Neural crest cell (in vitro differentiated cells): ENCODE measurements around the gene SERTAD2. TPM values are rescaled to one million over a fixed set of nuclear protein-coding genes. Genes with fewer than 3 reads are reported as not detected.

Experiments used
- DNase-seq: peaks from one replicate; pipeline ENCODE4 v3.0.0; 2021; ENCODE audit warnings: low read depth, mixed read lengths, low spot score
- H3K27ac Mint-ChIP-seq: one replicate; pipeline ENCODE4 v1.8.0; 2021; ENCODE audit warnings: mild to moderate bottlenecking, mixed read lengths; ENCODE audit not compliant: unreplicated experiment
- H3K27me3 Mint-ChIP-seq: 2 replicates; pipeline ENCODE4 v1.8.0; 2021; ENCODE audit warnings: low read depth, mild to moderate bottlenecking, mixed read lengths
- H3K36me3 Mint-ChIP-seq: 2 replicates; pipeline ENCODE4 v1.8.0; 2021; ENCODE audit warnings: low read depth, mild to moderate bottlenecking, mixed read lengths
- H3K4me1 Mint-ChIP-seq: 2 replicates; pipeline ENCODE4 v1.8.0; 2021; ENCODE audit warnings: mixed read lengths
- H3K4me3 Mint-ChIP-seq: one replicate; pipeline ENCODE4 v1.8.0; 2021; ENCODE audit warnings: mild to moderate bottlenecking, mixed read lengths
- H3K9me3 Mint-ChIP-seq: 2 replicates; pipeline ENCODE4 v1.8.0; 2021; ENCODE audit warnings: mixed read lengths
- CTCF ChIP-seq: fragments of 200-600 bp; sonication (generic); conservative IDR thresholded peaks from 2 replicates; pipeline ENCODE4 v1.5.0; 2021; ENCODE audit warnings: antibody characterized with exemption, mild to moderate bottlenecking
- total RNA-seq: library from RNA; stranded (reverse); gene quantifications from 2 replicates; pipeline ENCODE4 v1.2.1, GENCODE V29; 2021

Gene SERTAD2
- total RNA-seq, 1 donor from 2014 or later: 16.8 TPM

GRCh38 chr2:64665709-64666108 lies 12.0 kb upstream of the SERTAD2 start:
- no peak overlapping the region for H3K4me3 Mint-ChIP-seq
- no peak for TF ChIP-seq CTCF
- peaks cover 24% of the 10 kb centered on the region for H3K4me1 Mint-ChIP-seq
- no peaks in the 10 kb centered on the region for H3K9me3 Mint-ChIP-seq
- no peak for DNase-seq
- no peaks in the 10 kb centered on the region for H3K36me3 Mint-ChIP-seq
- no peaks in the 10 kb centered on the region for H3K27me3 Mint-ChIP-seq
- H3K27ac Mint-ChIP-seq: no peak overlapping the region

GRCh38 chr2:64663402-64663801 lies 9.7 kb upstream of the SERTAD2 start:
- Mint-ChIP-seq H3K36me3 (no peaks in the 10 kb centered on the region), H3K27ac (no peak overlapping the region), H3K9me3 (no peaks in the 10 kb centered on the region), H3K4me3 (no peak overlapping the region), H3K27me3 (no peaks in the 10 kb centered on the region), H3K4me1 (peaks cover 31% of the 10 kb centered on the region)
- DNase-seq: no peak
- TF ChIP-seq CTCF: no peak

GRCh38 chr2:64661741-64662169 lies 8.0 kb upstream of the SERTAD2 start:
- TF ChIP-seq CTCF: no peak
- Mint-ChIP-seq H3K4me3 (no peak overlapping the region), H3K4me1 (peaks cover 20% of the 10 kb centered on the region), H3K9me3 (no peaks in the 10 kb centered on the region), H3K36me3 (no peaks in the 10 kb centered on the region), H3K27ac (no peak overlapping the region), H3K27me3 (no peaks in the 10 kb centered on the region)
- no peak for DNase-seq

GRCh38 chr2:64659252-64659651 lies 5.5 kb upstream of the SERTAD2 start:
- Mint-ChIP-seq H3K36me3 (no peaks in the 10 kb centered on the region), H3K9me3 (no peaks in the 10 kb centered on the region), H3K4me1 (peaks cover 26% of the 10 kb centered on the region)

GRCh38 chr2:64658269-64658668 lies 4.6 kb upstream of the SERTAD2 start:
- H3K4me3 Mint-ChIP-seq: no peak overlapping the region
- TF ChIP-seq CTCF: no peak
- DNase-seq: no peak
- H3K36me3 Mint-ChIP-seq: no peaks in the 10 kb centered on the region
- H3K9me3 Mint-ChIP-seq: no peaks in the 10 kb centered on the region
- no peaks in the 10 kb centered on the region for H3K27me3 Mint-ChIP-seq
- peaks cover 26% of the 10 kb centered on the region for H3K4me1 Mint-ChIP-seq
- H3K27ac Mint-ChIP-seq: no peak overlapping the region

More at GRCh38 chr2:64659252-64659651, 5.5 kb upstream of the SERTAD2 start:
- H3K27me3 Mint-ChIP-seq: no peaks in the 10 kb centered on the region
- no peak for DNase-seq
- peak overlapping the region; percentile 47 for H3K4me3 Mint-ChIP-seq
- peak overlapping the region; percentile 60 for H3K27ac Mint-ChIP-seq
- no peak for TF ChIP-seq CTCF

GRCh38 chr2:64657411-64657810 lies 3.7 kb upstream of the SERTAD2 start:
- Mint-ChIP-seq H3K4me3 (peak overlapping the region; percentile 31), H3K27me3 (no peaks in the 10 kb centered on the region), H3K4me1 (peaks cover 32% of the 10 kb centered on the region), H3K36me3 (no peaks in the 10 kb centered on the region), H3K9me3 (no peaks in the 10 kb centered on the region), H3K27ac (no peak overlapping the region)
- DNase-seq: no peak
- no peak for TF ChIP-seq CTCF
